Muscle of back (tissue), 11 donors: Measurements from ENCODE around the gene ITGB1BP1. TPM values are rescaled to one million over a fixed set of nuclear protein-coding genes. Genes with fewer than 3 reads are reported as not detected.

Source experiments
- DNase-seq, 3 donors: peaks; one replicate each; pipeline versions ENCODE4 v3.0.0 to v3.0.0-alpha.2; 2013
- polyA plus RNA-seq, 10 donors: library from polyadenylated mRNA; unstranded; fragments of 120-200 nt; gene quantifications; one replicate each; pipeline ENCODE4 v1.2.1, GENCODE V29; 2013; ENCODE audit not compliant: insufficient read length in 10 of 10

ITGB1BP1 gene
- polyA plus RNA-seq, 10 donors: 87.4 to 106 (median 97.0) TPM

DNA sequence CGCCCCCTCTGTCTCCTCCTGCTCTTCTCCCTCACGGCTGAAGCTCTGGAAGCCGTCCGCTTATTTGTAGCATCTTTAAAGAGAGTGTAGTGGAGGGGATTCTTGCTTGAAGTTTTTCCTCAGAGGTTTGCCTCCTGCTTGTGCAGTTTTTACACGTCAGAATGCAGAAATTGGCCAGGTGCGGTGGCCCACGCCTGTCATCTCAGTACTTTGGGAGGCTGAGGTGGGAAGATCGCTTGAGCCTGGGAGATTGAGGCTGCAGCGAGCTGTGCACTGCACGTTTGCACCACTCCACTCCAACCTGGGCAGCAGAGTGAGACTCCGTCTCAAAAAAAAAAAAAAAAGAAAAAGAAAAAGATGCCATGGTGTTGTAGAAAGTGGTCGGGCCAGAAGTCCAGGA lies 69.0 kb downstream of the ITGB1BP1 start:
- DNase-seq: no peak

Other genes starting within 250 kb of the ITGB1BP1 start
- 10 to 100 TPM; 17.3 to 25.3 (median 21.7) TPM for gene ASAP2, start 216.7 kb downstream of the ITGB1BP1 start, polyA plus RNA-seq
- gene CPSF3, start 126 bp upstream of the ITGB1BP1 start, polyA plus RNA-seq: 10 to 100 TPM; 28.7 to 39.8 (median 36.7) TPM
- 10 to 100 TPM; 44.7 to 60.9 (median 50.1) TPM for gene IAH1, start 51.0 kb upstream of the ITGB1BP1 start, polyA plus RNA-seq
- gene ADAM17, start 132.3 kb upstream of the ITGB1BP1 start, polyA plus RNA-seq: 10 to 100 TPM; 19.6 to 34.8 (median 26.1) TPM
- gene YWHAQ, start 207.5 kb upstream of the ITGB1BP1 start, polyA plus RNA-seq: 100 to 1,000 TPM; 199 to 265 (median 228) TPM